NB4 (cell line): Measurements from ENCODE around the gene RAET1G.

Source experiments
- CTCF ChIP-seq: IDR thresholded peaks from one replicate; pipeline ENCODE4 v1.5.1; 2012; ENCODE audit warnings: low read depth, low read length
- MYC ChIP-seq: IDR thresholded peaks from 2 replicates; pipeline ENCODE4 v1.6.1; 2011; ENCODE audit warnings: low read depth, low read length
- POLR2A ChIP-seq: IDR thresholded peaks from 2 replicates; pipeline ENCODE4 v1.6.1; 2011; ENCODE audit warnings: mild to moderate bottlenecking; ENCODE audit not compliant: insufficient read length; ENCODE audit errors: extremely low read depth

- TF ChIP-seq POLR2A (no peak), CTCF (no peak), MYC (no peak)
Observed at GRCh38 chr6:149897015-149897697, 25.8 kb downstream of the RAET1G start.
